ENCODE results near the gene PCDHA7. TPM values are rescaled to one million over a fixed set of nuclear protein-coding genes. Genes with fewer than 3 reads are reported as not detected.
"Not testable (repeated sequence)": the region's sequence is repeated elsewhere in the genome, so short reads cannot be mapped to it uniquely, and the experiment has no call there.

PCDHA7 gene
- total RNA-seq, 4 donors from 2014 or later: 0.38 to 0.52 TPM; not detected in 2

DNA sequence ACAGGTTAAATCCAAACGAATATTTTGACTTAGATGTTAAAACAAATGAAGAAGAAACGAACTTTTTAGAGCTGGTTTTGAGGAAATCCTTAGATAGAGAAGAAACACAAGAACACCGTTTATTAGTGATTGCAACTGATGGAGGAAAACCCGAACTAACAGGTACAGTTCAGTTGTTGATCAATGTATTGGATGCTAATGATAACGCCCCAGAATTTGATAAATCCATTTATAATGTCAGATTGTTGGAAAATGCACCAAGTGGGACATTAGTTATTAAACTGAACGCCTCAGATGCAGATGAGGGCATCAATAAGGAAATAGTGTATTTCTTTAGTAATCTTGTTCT lies 11.8 kb upstream of the PCDHA7 start:
- DNase-seq (ENCODE audit: low spot score in 2 of 2): no peak
- peaks cover 6% of the 10 kb centered on the region for H3K27me3 ChIP-seq
- no peak for TF ChIP-seq EP300 (IDR thresholded peaks at IDR 0.05)
- no peak for TF ChIP-seq POLR2AphosphoS5 (IDR thresholded peaks at IDR 0.05)
- TF ChIP-seq POLR2A (IDR thresholded peaks at IDR 0.05): no peak
- TF ChIP-seq, protein P1, sequence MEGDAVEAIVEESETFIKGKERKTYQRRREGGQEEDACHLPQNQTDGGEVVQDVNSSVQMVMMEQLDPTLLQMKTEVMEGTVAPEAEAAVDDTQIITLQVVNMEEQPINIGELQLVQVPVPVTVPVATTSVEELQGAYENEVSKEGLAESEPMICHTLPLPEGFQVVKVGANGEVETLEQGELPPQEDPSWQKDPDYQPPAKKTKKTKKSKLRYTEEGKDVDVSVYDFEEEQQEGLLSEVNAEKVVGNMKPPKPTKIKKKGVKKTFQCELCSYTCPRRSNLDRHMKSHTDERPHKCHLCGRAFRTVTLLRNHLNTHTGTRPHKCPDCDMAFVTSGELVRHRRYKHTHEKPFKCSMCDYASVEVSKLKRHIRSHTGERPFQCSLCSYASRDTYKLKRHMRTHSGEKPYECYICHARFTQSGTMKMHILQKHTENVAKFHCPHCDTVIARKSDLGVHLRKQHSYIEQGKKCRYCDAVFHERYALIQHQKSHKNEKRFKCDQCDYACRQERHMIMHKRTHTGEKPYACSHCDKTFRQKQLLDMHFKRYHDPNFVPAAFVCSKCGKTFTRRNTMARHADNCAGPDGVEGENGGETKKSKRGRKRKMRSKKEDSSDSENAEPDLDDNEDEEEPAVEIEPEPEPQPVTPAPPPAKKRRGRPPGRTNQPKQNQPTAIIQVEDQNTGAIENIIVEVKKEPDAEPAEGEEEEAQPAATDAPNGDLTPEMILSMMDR (IDR thresholded peaks at IDR 0.05): no peak
- no peaks in the 10 kb centered on the region for H3K36me3 ChIP-seq
- no peaks in the 10 kb centered on the region for H3K4me1 ChIP-seq
- no peak overlapping the region for H3K27ac ChIP-seq
- 26% methylated on average over 6 of the region's 6 CpGs for WGBS
- H3K9me3 ChIP-seq: peaks cover 22% of the 10 kb centered on the region
- H3K4me3 ChIP-seq: no peak overlapping the region

DNA sequence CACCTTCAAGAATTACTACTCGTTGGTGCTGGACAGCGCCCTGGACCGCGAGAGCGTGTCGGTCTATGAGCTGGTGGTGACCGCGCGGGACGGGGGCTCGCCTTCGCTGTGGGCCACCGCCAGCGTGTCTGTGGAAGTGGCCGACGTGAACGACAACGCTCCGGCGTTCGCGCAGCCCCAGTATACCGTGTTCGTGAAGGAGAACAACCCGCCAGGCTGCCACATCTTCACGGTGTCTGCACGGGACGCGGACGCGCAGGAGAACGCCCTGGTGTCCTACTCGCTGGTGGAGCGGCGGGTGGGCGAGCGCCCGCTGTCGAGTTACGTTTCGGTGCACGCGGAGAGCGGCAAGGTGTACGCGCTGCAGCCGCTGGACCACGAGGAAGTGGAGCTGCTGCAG lies 11.1 kb upstream of the PCDHA7 start:
- 56% methylated on average over 40 of the region's 48 CpGs for WGBS
- not testable (repeated sequence) for DNase-seq (ENCODE audit: low spot score in 2 of 2); H3K27me3 ChIP-seq; H3K4me1 ChIP-seq; H3K27ac ChIP-seq; H3K4me3 ChIP-seq; H3K36me3 ChIP-seq
- H3K9me3 ChIP-seq: peaks cover 29% of the 10 kb centered on the region

DNA sequence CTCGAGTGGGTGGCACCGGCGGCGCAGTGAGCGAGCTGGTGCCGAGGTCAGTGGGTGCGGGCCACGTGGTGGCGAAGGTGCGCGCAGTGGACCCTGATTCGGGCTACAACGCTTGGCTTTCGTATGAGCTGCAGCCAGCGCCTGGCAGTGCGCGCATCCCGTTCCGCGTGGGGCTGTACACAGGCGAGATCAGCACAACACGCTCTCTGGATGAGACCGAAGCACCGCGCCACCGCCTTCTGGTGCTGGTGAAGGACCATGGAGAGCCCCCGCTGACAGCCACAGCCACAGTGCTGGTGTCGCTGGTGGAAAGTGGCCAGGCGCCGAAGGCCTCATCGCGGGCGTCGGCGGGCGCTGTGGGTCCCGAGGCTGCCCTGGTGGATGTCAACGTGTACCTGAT lies 10.6 kb upstream of the PCDHA7 start:
- Histone ChIP-seq H3K27me3 (peaks cover 11% of the 10 kb centered on the region), H3K27ac (no peak overlapping the region), H3K4me3 (no peak overlapping the region), H3K4me1 (no peaks in the 10 kb centered on the region), H3K36me3 (no peaks in the 10 kb centered on the region), H3K9me3 (peaks cover 31% of the 10 kb centered on the region)
- TF ChIP-seq POLR2AphosphoS5 (IDR thresholded peaks at IDR 0.05) (no peak), EP300 (IDR thresholded peaks at IDR 0.05) (no peak), POLR2A (IDR thresholded peaks at IDR 0.05) (no peak)
- TF ChIP-seq, protein P1 (IDR thresholded peaks at IDR 0.05): no peak
- 70% methylated on average over 4 of the region's 38 CpGs for WGBS
- no peak for DNase-seq (ENCODE audit: low spot score in 2 of 2)

- Histone ChIP-seq H3K4me1 (no peaks in the 10 kb centered on the region), H3K36me3 (no peaks in the 10 kb centered on the region), H3K27ac (no peak within 1 kb of the TSS), H3K4me3 (peak within 1 kb of the TSS; percentile 6), H3K27me3 (peaks cover 9% of the 10 kb centered on the region), H3K9me3 (peaks cover 35% of the 10 kb centered on the region)
- DNase-seq (ENCODE audit: low spot score in 2 of 2): no peak
- WGBS: 16% methylated on average over 26 of the region's 27 CpGs
- TF ChIP-seq POLR2A (IDR thresholded peaks at IDR 0.05): no peak
- no peak for TF ChIP-seq EP300 (IDR thresholded peaks at IDR 0.05)
- TF ChIP-seq POLR2AphosphoS5 (IDR thresholded peaks at IDR 0.05): no peak
- TF ChIP-seq, protein P1 (IDR thresholded peaks at IDR 0.05): no peak
Measured at GRCh38 chr5:140827704-140828361, 6.2 kb upstream of the PCDHA7 start, which contains the start of gene PCDHA6. PCDHA6 (plus strand) TSS chr5:140827960; CDS start chr5:140828092, 132 bp downstream.

DNA sequence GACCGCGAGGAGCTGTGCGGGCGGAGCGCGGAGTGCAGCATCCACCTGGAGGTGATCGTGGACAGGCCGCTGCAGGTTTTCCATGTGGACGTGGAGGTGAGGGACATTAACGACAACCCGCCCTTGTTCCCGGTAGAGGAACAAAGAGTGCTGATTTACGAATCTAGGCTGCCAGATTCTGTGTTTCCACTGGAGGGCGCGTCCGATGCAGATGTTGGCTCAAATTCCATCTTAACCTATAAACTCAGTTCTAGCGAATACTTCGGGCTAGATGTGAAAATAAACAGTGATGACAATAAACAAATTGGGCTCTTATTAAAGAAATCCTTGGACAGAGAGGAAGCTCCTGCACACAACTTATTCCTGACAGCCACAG lies 5.7 kb upstream of the PCDHA7 start:
- peaks cover 10% of the 10 kb centered on the region for H3K27me3 ChIP-seq
- WGBS: 28% methylated on average over 15 of the region's 18 CpGs
- no peak for TF ChIP-seq EP300 (IDR thresholded peaks at IDR 0.05)
- TF ChIP-seq POLR2AphosphoS5 (IDR thresholded peaks at IDR 0.05): no peak
- TF ChIP-seq POLR2A (IDR thresholded peaks at IDR 0.05): no peak
- TF ChIP-seq, protein P1 (IDR thresholded peaks at IDR 0.05): no peak
- H3K27ac ChIP-seq: no peak overlapping the region
- no peaks in the 10 kb centered on the region for H3K4me1 ChIP-seq
- H3K9me3 ChIP-seq: peaks cover 32% of the 10 kb centered on the region
- H3K36me3 ChIP-seq: no peaks in the 10 kb centered on the region
- DNase-seq (ENCODE audit: low spot score in 2 of 2): no peak
- H3K4me3 ChIP-seq: peak overlapping the region; percentile 6

DNA sequence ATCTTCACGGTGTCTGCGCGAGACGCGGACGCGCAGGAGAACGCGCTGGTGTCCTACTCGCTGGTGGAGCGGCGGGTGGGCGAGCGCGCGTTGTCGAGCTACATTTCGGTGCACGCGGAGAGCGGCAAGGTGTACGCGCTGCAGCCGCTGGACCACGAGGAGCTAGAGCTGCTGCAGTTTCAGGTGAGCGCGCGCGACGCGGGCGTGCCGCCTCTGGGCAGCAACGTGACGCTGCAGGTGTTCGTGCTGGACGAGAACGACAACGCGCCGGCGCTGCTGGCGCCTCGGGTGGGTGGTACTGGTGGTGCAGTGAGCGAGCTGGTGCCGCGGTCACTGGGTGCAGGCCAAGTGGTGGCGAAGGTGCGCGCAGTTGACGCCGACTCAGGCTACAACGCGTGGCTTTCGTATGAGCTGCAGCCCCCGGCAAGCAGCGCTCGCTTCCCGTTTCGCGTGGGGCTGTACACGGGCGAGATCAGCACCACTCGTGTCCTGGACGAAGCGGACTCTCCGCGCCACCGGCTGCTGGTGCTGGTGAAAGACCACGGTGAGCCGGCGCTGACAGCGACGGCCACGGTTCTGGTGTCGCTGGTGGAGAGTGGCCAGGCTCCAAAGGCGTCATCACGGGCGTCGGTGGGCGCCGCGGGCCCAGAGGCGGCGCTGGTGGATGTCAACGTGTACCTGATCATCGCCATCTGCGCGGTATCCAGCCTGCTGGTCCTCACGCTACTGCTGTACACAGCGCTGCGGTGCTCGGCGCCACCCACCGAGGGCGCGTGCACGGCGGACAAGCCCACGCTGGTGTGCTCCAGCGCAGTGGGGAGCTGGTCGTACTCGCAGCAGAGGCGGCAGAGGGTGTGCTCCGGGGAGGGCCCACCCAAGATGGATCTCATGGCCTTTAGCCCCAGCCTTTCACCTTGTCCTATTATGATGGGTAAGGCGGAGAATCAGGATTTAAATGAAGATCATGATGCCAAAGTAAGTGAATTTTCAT lies 4.3 kb upstream of the PCDHA7 start:
- H3K27me3 ChIP-seq: peaks cover 14% of the 10 kb centered on the region
- DNase-seq (ENCODE audit: low spot score in 2 of 2); H3K36me3 ChIP-seq; H3K4me3 ChIP-seq; H3K4me1 ChIP-seq; H3K27ac ChIP-seq: not testable (repeated sequence)
- WGBS: 47% methylated on average over 98 of the region's 106 CpGs
- peaks cover 31% of the 10 kb centered on the region for H3K9me3 ChIP-seq

GRCh38 chr5:140834439-140835008 lies 455 bp downstream of the PCDHA7 start:
- H3K9me3 ChIP-seq: peaks cover 33% of the 10 kb centered on the region
- WGBS: 28% methylated on average over 26 of the region's 38 CpGs
- not testable (repeated sequence) for H3K36me3 ChIP-seq; H3K4me1 ChIP-seq; DNase-seq (ENCODE audit: low spot score in 2 of 2); H3K27me3 ChIP-seq; H3K27ac ChIP-seq; H3K4me3 ChIP-seq
